HUES48 (cell line): ENCODE data around the gene TDRD10.

Experiments used
- H3K27ac ChIP-seq: one replicate; pipeline ENCODE4 v1.7.0; 2013; ENCODE audit warnings: low read depth, low read length, inconsistent platforms
- H3K27me3 ChIP-seq: 2 replicates; pipeline ENCODE4 v1.6.1; 2013; ENCODE audit warnings: mild to moderate bottlenecking, low read length; ENCODE audit not compliant: control insufficient read depth, insufficient read depth
- H3K36me3 ChIP-seq: 2 replicates; pipeline ENCODE4 v1.6.1; 2013; ENCODE audit warnings: low read length; ENCODE audit not compliant: control insufficient read depth, insufficient read depth
- H3K4me1 ChIP-seq: 2 replicates; pipeline ENCODE4 v1.6.1; 2013; ENCODE audit warnings: mild to moderate bottlenecking, low read length; ENCODE audit not compliant: control insufficient read depth, insufficient read depth
- H3K4me3 ChIP-seq: 2 replicates; pipeline ENCODE4 v1.5.1; 2013; ENCODE audit warnings: mild to moderate bottlenecking, low read depth, low read length
- H3K9ac ChIP-seq: 2 replicates; pipeline ENCODE4 v1.6.1; 2013; ENCODE audit warnings: mild to moderate bottlenecking, low read depth, low read length, moderate library complexity
- H3K9me3 ChIP-seq: 2 replicates; pipeline ENCODE4 v1.6.1; 2013; ENCODE audit warnings: low read length; ENCODE audit not compliant: control insufficient read depth, insufficient read depth

Gene TDRD10

GRCh38 chr1:154546264-154547063 lies 44.4 kb downstream of the TDRD10 start:
- peaks cover 36% of the 10 kb centered on the region for H3K36me3 ChIP-seq
- H3K27me3 ChIP-seq: no peaks in the 10 kb centered on the region
- no peaks in the 10 kb centered on the region for H3K9me3 ChIP-seq
- no peak overlapping the region for H3K9ac ChIP-seq
- H3K4me1 ChIP-seq: no peaks in the 10 kb centered on the region
- no peak overlapping the region for H3K27ac ChIP-seq
- no peak overlapping the region for H3K4me3 ChIP-seq

GRCh38 chr1:154547105-154547732 lies 45.2 kb downstream of the TDRD10 start:
- H3K4me1 ChIP-seq: no peaks in the 10 kb centered on the region
- H3K9me3 ChIP-seq: no peaks in the 10 kb centered on the region
- no peaks in the 10 kb centered on the region for H3K27me3 ChIP-seq
- H3K27ac ChIP-seq: no peak overlapping the region
- H3K4me3 ChIP-seq: no peak overlapping the region
- no peak overlapping the region for H3K9ac ChIP-seq
- peaks cover 43% of the 10 kb centered on the region for H3K36me3 ChIP-seq

GRCh38 chr1:154548028-154548427 lies 46.0 kb downstream of the TDRD10 start:
- H3K9me3 ChIP-seq: no peaks in the 10 kb centered on the region
- H3K27ac ChIP-seq: no peak overlapping the region
- peaks cover 51% of the 10 kb centered on the region for H3K36me3 ChIP-seq
- H3K4me1 ChIP-seq: no peaks in the 10 kb centered on the region
- no peak overlapping the region for H3K4me3 ChIP-seq
- no peak overlapping the region for H3K9ac ChIP-seq
- H3K27me3 ChIP-seq: no peaks in the 10 kb centered on the region

GRCh38 chr1:154549202-154549770 lies 47.3 kb downstream of the TDRD10 start:
- H3K4me3 ChIP-seq: no peak overlapping the region
- no peak overlapping the region for H3K9ac ChIP-seq
- H3K27ac ChIP-seq: no peak overlapping the region
- no peaks in the 10 kb centered on the region for H3K4me1 ChIP-seq
- no peaks in the 10 kb centered on the region for H3K9me3 ChIP-seq
- H3K27me3 ChIP-seq: no peaks in the 10 kb centered on the region
- peaks cover 64% of the 10 kb centered on the region for H3K36me3 ChIP-seq

GRCh38 chr1:154550070-154550469 lies 48.1 kb downstream of the TDRD10 start:
- Histone ChIP-seq H3K9me3 (no peaks in the 10 kb centered on the region), H3K36me3 (peaks cover 72% of the 10 kb centered on the region), H3K9ac (no peak overlapping the region), H3K27me3 (no peaks in the 10 kb centered on the region), H3K4me3 (no peak overlapping the region), H3K27ac (no peak overlapping the region), H3K4me1 (no peaks in the 10 kb centered on the region)

- H3K27me3 ChIP-seq: no peaks in the 10 kb centered on the region
- no peaks in the 10 kb centered on the region for H3K9me3 ChIP-seq
- H3K36me3 ChIP-seq: peaks cover 78% of the 10 kb centered on the region
- no peak overlapping the region for H3K27ac ChIP-seq
- no peak overlapping the region for H3K4me3 ChIP-seq
- H3K9ac ChIP-seq: no peak overlapping the region
- H3K4me1 ChIP-seq: no peaks in the 10 kb centered on the region
Observed at GRCh38 chr1:154550657-154551056, 48.6 kb downstream of the TDRD10 start.

- H3K9ac ChIP-seq: no peak overlapping the region
- no peaks in the 10 kb centered on the region for H3K27me3 ChIP-seq
- peaks cover 4% of the 10 kb centered on the region for H3K4me1 ChIP-seq
- no peak overlapping the region for H3K27ac ChIP-seq
- no peak overlapping the region for H3K4me3 ChIP-seq
- no peaks in the 10 kb centered on the region for H3K9me3 ChIP-seq
- peaks cover 80% of the 10 kb centered on the region for H3K36me3 ChIP-seq
Observed at GRCh38 chr1:154551474-154551873, 49.5 kb downstream of the TDRD10 start.

GRCh38 chr1:154552036-154552435 lies 50.0 kb downstream of the TDRD10 start:
- Histone ChIP-seq H3K4me1 (peaks cover 10% of the 10 kb centered on the region), H3K36me3 (peaks cover 80% of the 10 kb centered on the region), H3K4me3 (no peak overlapping the region), H3K27ac (no peak overlapping the region), H3K9ac (no peak overlapping the region), H3K9me3 (no peaks in the 10 kb centered on the region), H3K27me3 (no peaks in the 10 kb centered on the region)

GRCh38 chr1:154553056-154554030 lies 51.3 kb downstream of the TDRD10 start:
- Histone ChIP-seq H3K36me3 (peaks cover 75% of the 10 kb centered on the region), H3K4me1 (peaks cover 17% of the 10 kb centered on the region), H3K27ac (no peak overlapping the region), H3K9ac (no peak overlapping the region), H3K27me3 (no peaks in the 10 kb centered on the region), H3K4me3 (no peak overlapping the region), H3K9me3 (no peaks in the 10 kb centered on the region)

- Histone ChIP-seq H3K4me3 (peak overlapping the region; percentile 83), H3K27me3 (no peaks in the 10 kb centered on the region), H3K9ac (0 out of 2 replicates have a peak overlapping the region, but pooled peaks have one; percentile 16), H3K4me1 (peaks cover 20% of the 10 kb centered on the region), H3K36me3 (peaks cover 44% of the 10 kb centered on the region), H3K9me3 (no peaks in the 10 kb centered on the region), H3K27ac (no peak overlapping the region)
Observed at GRCh38 chr1:154556422-154556821, 54.4 kb downstream of the TDRD10 start.
